ENCODE results near the gene ADAD1.

DNA sequence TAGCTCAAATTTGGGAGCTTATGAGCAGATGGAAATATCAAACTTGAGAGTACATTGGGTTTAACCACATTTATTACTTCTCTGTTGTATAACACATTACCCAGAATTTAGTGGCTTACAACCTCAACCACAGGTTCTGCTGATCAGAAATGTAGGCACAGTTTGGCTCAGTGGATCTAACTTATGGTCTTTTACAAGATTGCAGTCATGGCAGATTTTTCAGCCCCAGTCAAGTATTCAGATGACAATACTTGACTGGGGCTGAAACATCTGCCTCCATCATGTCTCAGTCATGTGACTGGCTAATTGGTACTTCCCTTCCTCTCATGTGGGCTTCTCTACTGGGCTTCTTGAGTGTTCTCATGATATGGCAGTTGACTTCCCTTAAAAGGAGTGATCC, 44.0 kb upstream of the ADAD1 start:
- TF ChIP-seq POLR2A (IDR thresholded peaks at IDR 0.05) = no peak
- TF ChIP-seq, protein P1, sequence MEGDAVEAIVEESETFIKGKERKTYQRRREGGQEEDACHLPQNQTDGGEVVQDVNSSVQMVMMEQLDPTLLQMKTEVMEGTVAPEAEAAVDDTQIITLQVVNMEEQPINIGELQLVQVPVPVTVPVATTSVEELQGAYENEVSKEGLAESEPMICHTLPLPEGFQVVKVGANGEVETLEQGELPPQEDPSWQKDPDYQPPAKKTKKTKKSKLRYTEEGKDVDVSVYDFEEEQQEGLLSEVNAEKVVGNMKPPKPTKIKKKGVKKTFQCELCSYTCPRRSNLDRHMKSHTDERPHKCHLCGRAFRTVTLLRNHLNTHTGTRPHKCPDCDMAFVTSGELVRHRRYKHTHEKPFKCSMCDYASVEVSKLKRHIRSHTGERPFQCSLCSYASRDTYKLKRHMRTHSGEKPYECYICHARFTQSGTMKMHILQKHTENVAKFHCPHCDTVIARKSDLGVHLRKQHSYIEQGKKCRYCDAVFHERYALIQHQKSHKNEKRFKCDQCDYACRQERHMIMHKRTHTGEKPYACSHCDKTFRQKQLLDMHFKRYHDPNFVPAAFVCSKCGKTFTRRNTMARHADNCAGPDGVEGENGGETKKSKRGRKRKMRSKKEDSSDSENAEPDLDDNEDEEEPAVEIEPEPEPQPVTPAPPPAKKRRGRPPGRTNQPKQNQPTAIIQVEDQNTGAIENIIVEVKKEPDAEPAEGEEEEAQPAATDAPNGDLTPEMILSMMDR (IDR thresholded peaks at IDR 0.05) = no peak
- TF ChIP-seq EP300 (IDR thresholded peaks at IDR 0.05; ENCODE audit: low read depth) = no peak
